ENCODE data around the gene ACACA.

ACACA gene

GRCh38 chr17:37148156-37148555, 258.5 kb downstream of the ACACA start:
- peak overlapping the region; percentile 19 for H3K9ac ChIP-seq (ENCODE audit: low read depth, low read length, poor library complexity, severe bottlenecking)
- H4K20me1 ChIP-seq (ENCODE audit: insufficient read depth, low read length, poor library complexity, severe bottlenecking) = no peaks in the 10 kb centered on the region
- TF ChIP-seq CTCF (conservative IDR thresholded peaks at IDR 0.05; ENCODE audit: low read length) = no peak
- no peak for TF ChIP-seq EZH2phosphoT487 (IDR thresholded peaks at IDR 0.05; ENCODE audit: borderline replicate concordance)
- H3K36me3 ChIP-seq (ENCODE audit: insufficient read depth, low read length) = peaks cover 10% of the 10 kb centered on the region; the same call in 1 of the 2 replicates
- H3F3A ChIP-seq (ENCODE audit: low read depth) = no peaks in the 10 kb centered on the region
- no peak overlapping the region for H3K4me3 ChIP-seq (ENCODE audit: low read length, poor library complexity, severe bottlenecking)
- no peaks in the 10 kb centered on the region for H3K9me2 ChIP-seq (replicated peaks; ENCODE audit: low read depth, low read length)
- peaks cover 23% of the 10 kb centered on the region for H3K4me1 ChIP-seq (ENCODE audit: insufficient read depth, low read length, poor library complexity, severe bottlenecking)
- peak overlapping the region; percentile 59 for H3K4me2 ChIP-seq (ENCODE audit: low read depth, low read length, poor library complexity, severe bottlenecking)
- H3K9me3 ChIP-seq (ENCODE audit: insufficient read depth, low read depth, low read length) = no peaks in the 10 kb centered on the region
- no peaks in the 10 kb centered on the region for H3K79me2 ChIP-seq (ENCODE audit: insufficient read depth, low read length)
- no peaks in the 10 kb centered on the region for H3K27me3 ChIP-seq (ENCODE audit: insufficient read depth, low read length, poor library complexity, severe bottlenecking)
- no peak overlapping the region for H2AFZ ChIP-seq (ENCODE audit: low read length)

GRCh38 chr17:37147301-37147812, 259.3 kb downstream of the ACACA start:
- Histone ChIP-seq H3K4me3 (ENCODE audit: low read length, poor library complexity, severe bottlenecking) (peak overlapping the region; percentile 19), H3K79me2 (ENCODE audit: insufficient read depth, low read length) (no peaks in the 10 kb centered on the region), H3K9me2 (replicated peaks; ENCODE audit: low read depth, low read length) (no peaks in the 10 kb centered on the region), H3K4me1 (ENCODE audit: insufficient read depth, low read length, poor library complexity, severe bottlenecking) (peaks cover 23% of the 10 kb centered on the region), H2AFZ (ENCODE audit: low read length) (peak overlapping the region; percentile 57; the same call in 1 of the 2 replicates), H4K20me1 (ENCODE audit: insufficient read depth, low read length, poor library complexity, severe bottlenecking) (no peaks in the 10 kb centered on the region), H3K27me3 (ENCODE audit: insufficient read depth, low read length, poor library complexity, severe bottlenecking) (no peaks in the 10 kb centered on the region), H3K9me3 (ENCODE audit: insufficient read depth, low read depth, low read length) (no peaks in the 10 kb centered on the region), H3F3A (ENCODE audit: low read depth) (no peaks in the 10 kb centered on the region), H3K9ac (ENCODE audit: low read depth, low read length, poor library complexity, severe bottlenecking) (peak overlapping the region; percentile 19), H3K36me3 (ENCODE audit: insufficient read depth, low read length) (peaks cover 3% of the 10 kb centered on the region; the same call in 1 of the 2 replicates), H3K4me2 (ENCODE audit: low read depth, low read length, poor library complexity, severe bottlenecking) (peak overlapping the region; percentile 59)
- TF ChIP-seq EZH2phosphoT487 (IDR thresholded peaks at IDR 0.05; ENCODE audit: borderline replicate concordance) (no peak), CTCF (conservative IDR thresholded peaks at IDR 0.05; ENCODE audit: low read length) (no peak)

- Histone ChIP-seq H3K9me2 (replicated peaks; ENCODE audit: low read depth, low read length) (no peaks in the 10 kb centered on the region), H4K20me1 (ENCODE audit: insufficient read depth, low read length, poor library complexity, severe bottlenecking) (no peaks in the 10 kb centered on the region), H3K36me3 (ENCODE audit: insufficient read depth, low read length) (no peaks in the 10 kb centered on the region), H3K9me3 (ENCODE audit: insufficient read depth, low read depth, low read length) (no peaks in the 10 kb centered on the region), H3F3A (ENCODE audit: low read depth) (no peaks in the 10 kb centered on the region), H3K4me1 (ENCODE audit: insufficient read depth, low read length, poor library complexity, severe bottlenecking) (peaks cover 23% of the 10 kb centered on the region), H3K79me2 (ENCODE audit: insufficient read depth, low read length) (no peaks in the 10 kb centered on the region), H3K4me2 (ENCODE audit: low read depth, low read length, poor library complexity, severe bottlenecking) (peak overlapping the region; percentile 59), H2AFZ (ENCODE audit: low read length) (no peak overlapping the region), H3K9ac (ENCODE audit: low read depth, low read length, poor library complexity, severe bottlenecking) (peak overlapping the region; percentile 19), H3K4me3 (ENCODE audit: low read length, poor library complexity, severe bottlenecking) (peak overlapping the region; percentile 19), H3K27me3 (ENCODE audit: insufficient read depth, low read length, poor library complexity, severe bottlenecking) (no peaks in the 10 kb centered on the region)
- TF ChIP-seq EZH2phosphoT487 (IDR thresholded peaks at IDR 0.05; ENCODE audit: borderline replicate concordance) (no peak), CTCF (conservative IDR thresholded peaks at IDR 0.05; ENCODE audit: low read length) (no peak)
These were observed 260.3 kb downstream of the ACACA start for GRCh38 chr17:37146086-37147064.

Data from Loucy (cell line).